ENCODE results near the gene INPP1.
"Not testable (repeated sequence)": the region's sequence is repeated elsewhere in the genome, so short reads cannot be mapped to it uniquely, and the experiment has no call there.

The INPP1 gene

GRCh38 chr2:190343089-190343535 is 277 bp upstream of the INPP1 start:
- DNase-seq (no peak), ATAC-seq (peak; percentile 68)
- Mint-ChIP-seq H3K9me3 (no peaks in the 10 kb centered on the region), H3K36me3 (ENCODE audit: low read depth) (no peaks in the 10 kb centered on the region), H3K4me1 (peaks cover 19% of the 10 kb centered on the region), H3K4me3 (peak overlapping the region; percentile 73), H3K27ac (peak overlapping the region; percentile 80), H3K27me3 (peaks cover 7% of the 10 kb centered on the region)

GRCh38 chr2:190344276-190344827 is 963 bp downstream of the INPP1 start:
- Mint-ChIP-seq H3K36me3 (ENCODE audit: low read depth) (no peaks in the 10 kb centered on the region), H3K9me3 (no peaks in the 10 kb centered on the region), H3K4me1 (peaks cover 23% of the 10 kb centered on the region), H3K4me3 (peak overlapping the region; percentile 81), H3K27ac (peak overlapping the region; percentile 37), H3K27me3 (peaks cover 7% of the 10 kb centered on the region)
- peak; percentile 34 for ATAC-seq
- DNase-seq = no peak

GRCh38 chr2:190350371-190350770 is 7.0 kb downstream of the INPP1 start:
- H3K27ac Mint-ChIP-seq = no peak overlapping the region
- H3K4me3 Mint-ChIP-seq = no peak overlapping the region
- ATAC-seq (no peak), DNase-seq (no peak)
- no peaks in the 10 kb centered on the region for H3K36me3 Mint-ChIP-seq (ENCODE audit: low read depth)
- H3K27me3 Mint-ChIP-seq = peaks cover 4% of the 10 kb centered on the region
- H3K4me1 Mint-ChIP-seq = peaks cover 5% of the 10 kb centered on the region
- no peaks in the 10 kb centered on the region for H3K9me3 Mint-ChIP-seq

DNA sequence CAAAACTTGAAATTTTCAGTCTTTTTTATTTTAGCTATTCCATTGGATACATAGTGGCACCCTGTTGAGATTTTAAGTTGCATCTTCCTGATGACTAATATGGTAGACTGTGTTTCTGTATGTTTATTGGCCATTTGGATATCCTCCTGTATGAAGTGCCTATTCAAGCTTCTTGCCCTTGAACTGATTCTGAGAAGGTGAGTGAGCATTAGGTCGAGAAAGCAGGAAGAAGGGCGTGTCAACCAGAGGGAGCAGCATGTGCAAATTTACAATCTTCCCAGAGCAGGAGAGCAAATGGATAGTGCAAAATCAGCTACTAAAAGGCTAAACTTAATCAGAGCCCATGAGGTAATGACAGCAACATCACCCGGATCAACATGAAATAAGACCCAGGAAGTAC is 8.6 kb downstream of the INPP1 start:
- H3K4me1 Mint-ChIP-seq = peaks cover 3% of the 10 kb centered on the region

DNA sequence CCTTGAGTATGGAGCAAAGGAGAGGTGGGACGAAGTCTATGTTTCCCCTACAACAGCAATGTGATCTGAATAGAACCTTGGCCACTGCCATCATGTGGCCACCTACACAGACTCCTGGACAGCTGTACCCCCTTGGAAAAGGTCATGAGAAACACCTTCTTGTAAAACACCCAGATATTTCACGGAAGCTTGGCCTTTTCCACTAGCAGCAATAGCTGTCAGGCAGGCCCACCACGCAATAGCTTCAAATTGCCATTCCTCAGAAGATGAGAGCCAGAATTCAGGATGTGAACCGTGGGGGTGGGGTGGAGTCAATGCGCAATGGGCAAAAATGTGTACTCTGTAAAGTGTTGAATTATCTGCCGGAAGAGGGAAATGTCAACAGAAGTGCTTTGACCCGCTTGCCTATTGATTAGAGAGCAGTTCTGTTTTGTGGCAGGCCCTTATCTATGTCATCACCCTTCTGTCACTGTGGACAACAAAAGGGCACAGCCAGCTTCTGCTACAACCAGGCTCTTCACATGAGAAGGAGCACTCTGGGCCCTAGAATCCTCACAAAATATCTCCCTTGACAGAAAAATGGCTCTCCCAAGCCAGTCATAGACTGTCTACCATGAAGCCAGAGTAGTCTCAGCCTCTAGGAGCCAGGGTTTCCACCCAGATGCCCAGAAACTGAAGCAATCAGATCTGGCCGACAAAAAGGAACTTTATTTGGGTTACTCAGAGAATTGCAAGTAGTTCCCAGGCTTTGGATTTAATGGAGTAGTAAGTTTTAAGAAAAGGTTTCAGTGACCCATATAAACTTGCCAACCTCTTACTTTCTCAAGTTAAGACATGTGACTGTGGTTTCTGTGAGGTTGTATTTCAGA is 9.5 kb downstream of the INPP1 start:
- H3K27ac Mint-ChIP-seq = no peak overlapping the region
- no peaks in the 10 kb centered on the region for H3K9me3 Mint-ChIP-seq
- DNase-seq (no peak), ATAC-seq (no peak)
- H3K4me1 Mint-ChIP-seq = peaks cover 3% of the 10 kb centered on the region
- no peak overlapping the region for H3K4me3 Mint-ChIP-seq
- H3K27me3 Mint-ChIP-seq = no peaks in the 10 kb centered on the region
- H3K36me3 Mint-ChIP-seq (ENCODE audit: low read depth) = no peaks in the 10 kb centered on the region

More for the DNA sequence above, 8.6 kb downstream of the INPP1 start:
- ATAC-seq (no peak), DNase-seq (no peak)
- Mint-ChIP-seq H3K4me3 (no peak overlapping the region), H3K36me3 (ENCODE audit: low read depth) (no peaks in the 10 kb centered on the region), H3K27me3 (no peaks in the 10 kb centered on the region), H3K9me3 (no peaks in the 10 kb centered on the region), H3K27ac (no peak overlapping the region)

- ATAC-seq = no peak
- Mint-ChIP-seq H3K4me1 (peaks cover under 1% of the 10 kb centered on the region), H3K36me3 (ENCODE audit: low read depth) (no peaks in the 10 kb centered on the region), H3K27ac (no peak overlapping the region), H3K27me3 (no peaks in the 10 kb centered on the region), H3K9me3 (no peaks in the 10 kb centered on the region), H3K4me3 (no peak overlapping the region)
- no peak for DNase-seq
These were observed 10.1 kb downstream of the INPP1 start for GRCh38 chr2:190353537-190353899.

DNA sequence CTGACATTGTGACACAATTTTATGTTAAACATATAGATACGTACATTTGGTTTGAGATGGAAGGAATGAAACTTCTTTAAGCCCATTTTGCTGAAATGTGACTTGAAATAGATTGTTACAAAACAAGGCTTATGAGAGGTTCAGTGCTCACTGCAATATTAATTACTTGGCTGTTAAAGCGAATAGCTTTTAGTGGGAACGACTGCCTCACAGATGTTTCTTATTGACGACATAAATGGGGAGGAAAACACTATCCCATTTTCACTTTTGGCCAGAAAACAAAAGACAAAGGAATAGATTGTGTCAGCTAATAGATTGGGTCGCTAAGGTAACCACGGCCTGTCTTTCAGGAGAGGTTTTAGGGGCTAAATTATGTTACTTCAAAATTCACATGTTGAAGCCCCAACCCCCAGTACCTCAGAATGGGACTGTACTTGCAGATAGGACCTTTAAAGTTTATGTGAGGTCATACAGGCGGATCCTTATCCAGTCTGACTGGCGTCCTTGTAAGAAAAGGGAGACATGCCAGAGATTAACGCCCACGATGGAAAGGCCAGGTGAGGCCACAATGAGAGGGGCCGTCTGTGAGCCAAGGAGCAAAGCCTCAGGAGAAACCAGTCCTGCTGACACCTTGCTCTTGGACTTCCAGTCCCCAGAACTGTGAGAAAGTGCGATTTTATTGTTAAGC is 10.8 kb downstream of the INPP1 start:
- no peak for ATAC-seq
- no peaks in the 10 kb centered on the region for H3K27me3 Mint-ChIP-seq
- H3K27ac Mint-ChIP-seq = no peak overlapping the region
- no peak overlapping the region for H3K4me3 Mint-ChIP-seq
- H3K9me3 Mint-ChIP-seq = no peaks in the 10 kb centered on the region
- H3K36me3 Mint-ChIP-seq (ENCODE audit: low read depth) = no peaks in the 10 kb centered on the region
- H3K4me1 Mint-ChIP-seq = peaks cover 6% of the 10 kb centered on the region
- no peak for DNase-seq

DNA sequence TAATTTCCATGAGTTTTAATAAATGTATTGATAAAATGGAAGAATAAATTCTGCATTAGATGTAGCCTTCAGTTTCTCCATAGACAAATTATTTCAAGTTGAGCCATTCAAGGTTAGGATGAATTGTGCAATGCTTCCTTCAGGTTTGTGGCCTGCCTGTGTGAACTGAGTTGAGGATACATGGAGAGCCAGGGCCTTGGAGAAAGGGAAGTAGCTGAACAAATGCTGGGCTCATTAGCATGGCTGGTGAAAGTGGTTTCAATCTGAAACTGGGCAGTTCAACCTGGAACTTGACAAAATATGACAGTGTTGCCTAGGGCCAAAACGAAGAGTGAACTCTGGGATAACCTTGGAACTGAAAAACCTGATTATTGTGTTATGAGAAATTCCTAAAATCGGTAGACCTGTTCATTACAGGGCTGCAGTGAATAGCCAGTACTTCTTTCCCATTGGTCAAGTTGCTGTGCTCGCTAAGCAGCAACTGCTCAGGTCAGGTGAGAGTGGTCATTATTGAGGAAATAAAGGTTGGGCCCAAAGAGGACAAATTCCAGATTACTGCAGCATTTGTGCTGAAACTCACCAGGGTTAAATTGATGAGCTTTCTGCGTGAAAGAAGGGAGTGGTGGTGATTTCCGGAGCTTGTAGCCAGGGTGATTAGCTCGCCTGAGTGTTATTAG is 12.7 kb downstream of the INPP1 start:
- H3K27me3 Mint-ChIP-seq = no peaks in the 10 kb centered on the region
- ATAC-seq (no peak), DNase-seq (no peak)
- no peak overlapping the region for H3K27ac Mint-ChIP-seq
- H3K4me1 Mint-ChIP-seq = peaks cover 23% of the 10 kb centered on the region
- no peak overlapping the region for H3K4me3 Mint-ChIP-seq
- H3K36me3 Mint-ChIP-seq (ENCODE audit: low read depth) = no peaks in the 10 kb centered on the region
- no peaks in the 10 kb centered on the region for H3K9me3 Mint-ChIP-seq

DNA sequence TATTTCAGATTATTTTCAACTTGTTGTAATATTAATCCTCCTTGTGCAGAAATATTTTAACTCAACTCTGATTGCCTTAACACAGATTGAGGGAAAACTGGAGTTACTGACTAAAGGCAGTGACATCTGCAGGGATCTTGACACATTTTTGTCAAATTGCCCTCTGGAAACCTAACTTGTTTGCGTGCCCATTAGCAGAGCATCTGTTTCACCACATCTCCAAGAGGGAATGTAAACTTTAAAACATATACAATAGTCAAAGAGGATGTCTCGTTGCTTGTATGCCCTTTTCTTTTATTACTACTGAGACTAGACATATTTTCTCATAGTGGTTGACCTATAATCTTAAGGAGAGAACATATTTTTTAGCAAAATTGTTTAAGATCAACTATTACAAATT is 14.2 kb downstream of the INPP1 start:
- Mint-ChIP-seq H3K9me3 (no peaks in the 10 kb centered on the region), H3K4me3 (no peak overlapping the region), H3K27ac (no peak overlapping the region), H3K36me3 (ENCODE audit: low read depth) (no peaks in the 10 kb centered on the region), H3K27me3 (no peaks in the 10 kb centered on the region), H3K4me1 (peaks cover 29% of the 10 kb centered on the region)
- ATAC-seq = no peak
- DNase-seq = no peak

GRCh38 chr2:190358655-190359448 is 15.5 kb downstream of the INPP1 start:
- not testable (repeated sequence) for H3K27me3 Mint-ChIP-seq

DNA sequence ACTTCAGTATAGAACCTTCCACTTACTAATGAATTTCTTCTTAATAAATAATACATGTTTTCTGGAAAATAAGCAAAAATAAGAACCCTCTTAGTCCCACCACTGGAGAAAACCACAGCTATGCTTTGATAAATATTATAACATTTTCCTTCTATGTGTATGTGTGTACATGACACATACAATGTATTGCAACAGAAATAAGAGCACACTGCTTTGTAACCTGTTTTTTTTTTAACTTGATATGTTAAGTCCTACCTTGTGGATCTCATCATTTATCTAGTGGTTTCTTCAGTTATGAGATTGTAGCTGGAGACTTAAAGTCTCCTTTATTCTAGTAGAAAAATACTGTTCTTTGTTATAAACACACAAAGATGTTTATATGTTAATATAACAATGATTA is 17.2 kb downstream of the INPP1 start:
- no peak for DNase-seq

More at GRCh38 chr2:190358655-190359448, 15.5 kb downstream of the INPP1 start:
- H3K4me3 Mint-ChIP-seq; DNase-seq; H3K36me3 Mint-ChIP-seq (ENCODE audit: low read depth); ATAC-seq; H3K9me3 Mint-ChIP-seq: not testable (repeated sequence)
- H3K4me1 Mint-ChIP-seq = peaks cover 29% of the 10 kb centered on the region
- H3K27ac Mint-ChIP-seq = peak overlapping the region; percentile 81

GRCh38 chr2:190360965-190361364 is 17.6 kb downstream of the INPP1 start:
- DNase-seq (no peak), ATAC-seq (no peak)
- Mint-ChIP-seq H3K36me3 (ENCODE audit: low read depth) (no peaks in the 10 kb centered on the region), H3K27ac (no peak overlapping the region), H3K9me3 (no peaks in the 10 kb centered on the region), H3K27me3 (no peaks in the 10 kb centered on the region), H3K4me3 (no peak overlapping the region), H3K4me1 (peaks cover 29% of the 10 kb centered on the region)

More for the DNA sequence above, 17.2 kb downstream of the INPP1 start:
- peak overlapping the region; percentile 84 for H3K4me3 Mint-ChIP-seq
- no peaks in the 10 kb centered on the region for H3K9me3 Mint-ChIP-seq
- H3K27me3 Mint-ChIP-seq = no peaks in the 10 kb centered on the region
- no peak for ATAC-seq
- H3K27ac Mint-ChIP-seq = no peak overlapping the region
- H3K4me1 Mint-ChIP-seq = peaks cover 29% of the 10 kb centered on the region
- no peaks in the 10 kb centered on the region for H3K36me3 Mint-ChIP-seq (ENCODE audit: low read depth)

- Mint-ChIP-seq H3K4me3 (no peak overlapping the region), H3K9me3 (no peaks in the 10 kb centered on the region), H3K27me3 (no peaks in the 10 kb centered on the region), H3K4me1 (peaks cover 29% of the 10 kb centered on the region), H3K27ac (no peak overlapping the region), H3K36me3 (ENCODE audit: low read depth) (no peaks in the 10 kb centered on the region)
- ATAC-seq (no peak), DNase-seq (no peak)
These were observed 18.2 kb downstream of the INPP1 start for GRCh38 chr2:190361572-190361971.

DNA sequence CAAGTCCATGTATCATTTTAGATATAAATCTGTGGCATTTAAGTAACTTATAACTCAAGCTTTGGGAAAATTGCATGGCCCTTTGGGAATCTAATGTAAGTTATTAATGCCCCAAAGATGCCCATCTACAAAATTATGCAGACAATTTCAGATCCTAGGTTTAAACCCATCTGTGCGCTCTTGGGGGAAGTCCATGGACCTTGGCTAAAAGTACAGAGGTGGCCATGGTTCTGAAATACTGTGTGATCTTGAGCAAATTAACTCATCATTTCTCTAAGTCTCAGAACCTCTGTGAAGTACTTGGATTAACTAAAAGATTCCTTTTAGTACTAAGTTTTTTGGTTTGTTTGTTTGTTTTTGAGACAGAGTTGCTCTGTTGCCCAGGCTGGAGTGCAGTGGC is 19.5 kb downstream of the INPP1 start:
- Mint-ChIP-seq H3K4me3 (no peak overlapping the region), H3K36me3 (ENCODE audit: low read depth) (peaks cover 2% of the 10 kb centered on the region), H3K4me1 (peaks cover 29% of the 10 kb centered on the region), H3K27ac (no peak overlapping the region), H3K9me3 (no peaks in the 10 kb centered on the region), H3K27me3 (no peaks in the 10 kb centered on the region)
- no peak for ATAC-seq
- no peak for DNase-seq
